ENCODE results near the gene IFT88.

Gene IFT88

GRCh38 chr13:20701461-20701860, 134.5 kb downstream of the IFT88 start:
- ATAC-seq: no peak
- no peak for TF ChIP-seq RARB (CRISPR knock-in tag; IDR thresholded peaks at IDR 0.05)
- no peak for TF ChIP-seq OSR1 (CRISPR knock-in tag; IDR thresholded peaks at IDR 0.05)
- TF ChIP-seq BACH2 (CRISPR knock-in tag; IDR thresholded peaks at IDR 0.05; ENCODE audit: borderline replicate concordance): no peak
- no peak for TF ChIP-seq PPARA (CRISPR knock-in tag; IDR thresholded peaks at IDR 0.05; ENCODE audit: borderline replicate concordance)
- TF ChIP-seq ZFP3 (CRISPR knock-in tag; IDR thresholded peaks at IDR 0.05): no peak
- no peak for TF ChIP-seq ARNTL (CRISPR knock-in tag; IDR thresholded peaks at IDR 0.05; ENCODE audit: borderline replicate concordance, low read depth)
- TF ChIP-seq ZNF70 (CRISPR knock-in tag; IDR thresholded peaks at IDR 0.05): no peak
- no peak for TF ChIP-seq TCF4 (CRISPR knock-in tag; IDR thresholded peaks at IDR 0.05; ENCODE audit: borderline replicate concordance)
- no peak for TF ChIP-seq ZFP30 (CRISPR knock-in tag; IDR thresholded peaks at IDR 0.05)
- no peak for TF ChIP-seq SNAI2 (CRISPR knock-in tag; IDR thresholded peaks at IDR 0.05)
- no peak for TF ChIP-seq GLIS3 (CRISPR knock-in tag; IDR thresholded peaks at IDR 0.05)

GRCh38 chr13:20702530-20702914, 135.6 kb downstream of the IFT88 start:
- TF ChIP-seq TSHZ2 (CRISPR knock-in tag; IDR thresholded peaks at IDR 0.05): no peak
- TF ChIP-seq PPARA (CRISPR knock-in tag; IDR thresholded peaks at IDR 0.05; ENCODE audit: borderline replicate concordance): no peak
- no peak for TF ChIP-seq POU6F1 (CRISPR knock-in tag; IDR thresholded peaks at IDR 0.05; ENCODE audit: borderline replicate concordance, low read depth)
- no peak for TF ChIP-seq CREB5 (CRISPR knock-in tag; IDR thresholded peaks at IDR 0.05; ENCODE audit: low read depth)
- TF ChIP-seq CSDC2 (CRISPR knock-in tag; IDR thresholded peaks at IDR 0.05): no peak
- no peak for TF ChIP-seq GLIS3 (CRISPR knock-in tag; IDR thresholded peaks at IDR 0.05)
- no peak for TF ChIP-seq PATZ1 (CRISPR knock-in tag; IDR thresholded peaks at IDR 0.05; ENCODE audit: borderline replicate concordance)
- no peak for TF ChIP-seq ZFP30 (CRISPR knock-in tag; IDR thresholded peaks at IDR 0.05)
- TF ChIP-seq ZNF565 (CRISPR knock-in tag; conservative IDR thresholded peaks at IDR 0.05; ENCODE audit: low read depth): no peak
- TF ChIP-seq TOX (CRISPR knock-in tag; IDR thresholded peaks at IDR 0.05; ENCODE audit: borderline replicate concordance): no peak
- no peak; the same call in 2 of the 3 replicates for ATAC-seq

GRCh38 chr13:20702915-20703779, 136.2 kb downstream of the IFT88 start, which contains the start of gene IL17D:
Gene IL17D (plus strand): TSS chr13:20703699. CDS start chr13:20704002, 303 bp downstream.
- no peak for TF ChIP-seq CSRNP3 (CRISPR knock-in tag; IDR thresholded peaks at IDR 0.05)
- TF ChIP-seq RARB (CRISPR knock-in tag; IDR thresholded peaks at IDR 0.05): no peak
- no peak for TF ChIP-seq ZFP30 (CRISPR knock-in tag; IDR thresholded peaks at IDR 0.05)
- TF ChIP-seq OSR1 (CRISPR knock-in tag; IDR thresholded peaks at IDR 0.05): no peak
- no peak for TF ChIP-seq ZNF70 (CRISPR knock-in tag; IDR thresholded peaks at IDR 0.05)
- TF ChIP-seq TCF4 (CRISPR knock-in tag; IDR thresholded peaks at IDR 0.05; ENCODE audit: borderline replicate concordance): no peak
- ATAC-seq: peak; percentile 50
